HCT116 (cell line): ENCODE results near the gene HOXA1.
"Not testable (repeated sequence)": the region's sequence is repeated elsewhere in the genome, so short reads cannot be mapped to it uniquely, and the experiment has no call there.

Experiments used
- EZH2 ChIP-seq: fragments of 200-600 bp; sonication (generic); IDR thresholded peaks from 2 replicates; pipeline ENCODE4 v1.6.1; 2017; ENCODE audit warnings: antibody characterized with exemption, mixed run types
- EZH2phosphoT487 ChIP-seq: fragments of 200-600 bp; IDR thresholded peaks from 2 replicates; pipeline ENCODE4 v1.6.1; 2018; ENCODE audit warnings: antibody characterized with exemption, borderline replicate concordance
- FOSL1 ChIP-seq: IDR thresholded peaks from 2 replicates; pipeline ENCODE4 v1.6.1; 2012; ENCODE audit warnings: low read depth
- POLR2A ChIP-seq: IDR thresholded peaks from 2 replicates; pipeline ENCODE4 v1.7.0; 2011; ENCODE audit warnings: borderline replicate concordance; ENCODE audit not compliant: insufficient read depth, insufficient read length; ENCODE audit errors: extremely low read depth
- ZFX ChIP-seq: fragments of 450-650 bp; IDR thresholded peaks from 2 replicates; pipeline ENCODE4 v1.6.1; 2017
- TF ChIP-seq, protein P1 (sequence below), 3 experiments: fragments of 200-600 bp in 1 of 3; sonication (generic) in 1 of 3; IDR thresholded peaks in 2 of 3; conservative IDR thresholded peaks in 1 of 3; 2 replicates each; pipeline ENCODE4 v1.5.1; 2012 to 2017; ENCODE audit warnings: low read depth in 2 of 3, low read length in 2 of 3, antibody characterized with exemption in 1 of 3, borderline replicate concordance in 1 of 3, control low read depth in 1 of 3, mild to moderate bottlenecking in 1 of 3, mixed read lengths in 1 of 3, mixed run types in 1 of 3, moderate library complexity in 1 of 3; ENCODE audit not compliant: insufficient read depth in 1 of 3
- TF ChIP-seq, protein P2 (sequence below): IDR thresholded peaks from 2 replicates; pipeline ENCODE4 v1.6.1; 2012

DNA sequence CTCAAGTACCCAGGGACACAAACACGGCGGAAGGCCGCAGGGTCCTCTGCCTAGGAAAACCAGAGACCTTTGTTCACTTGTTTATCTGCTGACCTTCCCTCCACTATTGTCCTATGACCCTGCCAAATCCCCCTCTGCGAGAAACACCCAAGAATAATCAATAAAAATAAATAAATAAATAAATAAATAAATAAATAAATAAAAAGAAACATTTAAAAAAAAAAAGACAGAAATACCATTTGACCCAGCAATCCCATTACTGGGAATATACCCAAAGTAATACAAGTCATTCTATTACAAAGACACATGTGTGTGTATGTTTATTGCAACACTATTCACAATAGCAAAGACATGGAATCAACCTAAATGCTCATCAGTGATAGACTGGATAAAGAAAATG is 49.8 kb downstream of the HOXA1 start:
- TF ChIP-seq, protein P1, sequence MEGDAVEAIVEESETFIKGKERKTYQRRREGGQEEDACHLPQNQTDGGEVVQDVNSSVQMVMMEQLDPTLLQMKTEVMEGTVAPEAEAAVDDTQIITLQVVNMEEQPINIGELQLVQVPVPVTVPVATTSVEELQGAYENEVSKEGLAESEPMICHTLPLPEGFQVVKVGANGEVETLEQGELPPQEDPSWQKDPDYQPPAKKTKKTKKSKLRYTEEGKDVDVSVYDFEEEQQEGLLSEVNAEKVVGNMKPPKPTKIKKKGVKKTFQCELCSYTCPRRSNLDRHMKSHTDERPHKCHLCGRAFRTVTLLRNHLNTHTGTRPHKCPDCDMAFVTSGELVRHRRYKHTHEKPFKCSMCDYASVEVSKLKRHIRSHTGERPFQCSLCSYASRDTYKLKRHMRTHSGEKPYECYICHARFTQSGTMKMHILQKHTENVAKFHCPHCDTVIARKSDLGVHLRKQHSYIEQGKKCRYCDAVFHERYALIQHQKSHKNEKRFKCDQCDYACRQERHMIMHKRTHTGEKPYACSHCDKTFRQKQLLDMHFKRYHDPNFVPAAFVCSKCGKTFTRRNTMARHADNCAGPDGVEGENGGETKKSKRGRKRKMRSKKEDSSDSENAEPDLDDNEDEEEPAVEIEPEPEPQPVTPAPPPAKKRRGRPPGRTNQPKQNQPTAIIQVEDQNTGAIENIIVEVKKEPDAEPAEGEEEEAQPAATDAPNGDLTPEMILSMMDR (IDR thresholded peaks at IDR 0.05 in 2 of 3, conservative IDR thresholded peaks at IDR 0.05 in 1 of 3; ENCODE audit: borderline replicate concordance in 1 of 3, insufficient read depth in 1 of 3, low read depth in 2 of 3, low read length in 2 of 3): not testable (repeated sequence)
- TF ChIP-seq EZH2, FOSL1, POLR2A, ZFX, EZH2phosphoT487: not testable (repeated sequence)
- TF ChIP-seq, protein P2, sequence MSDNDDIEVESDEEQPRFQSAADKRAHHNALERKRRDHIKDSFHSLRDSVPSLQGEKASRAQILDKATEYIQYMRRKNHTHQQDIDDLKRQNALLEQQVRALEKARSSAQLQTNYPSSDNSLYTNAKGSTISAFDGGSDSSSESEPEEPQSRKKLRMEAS: not testable (repeated sequence)
